Thoracic aorta (tissue), 2 donors: ENCODE measurements around the gene SYNE1. TPM values are rescaled to one million over a fixed set of nuclear protein-coding genes. Genes with fewer than 3 reads are reported as not detected.
A peak's percentile ranks its signal among the peaks of the same experiment; 100 is the strongest.

Experiments used
- ATAC-seq: fragments of 150-250 bp; one replicate; pipeline ENCODE4 v1.8.0; 2017; ENCODE audit warnings: low read depth; ENCODE audit not compliant: insufficient number of reproducible peaks, low FRiP score
- DNase-seq: peaks from one replicate; pipeline ENCODE4 v3.0.0-alpha.2; 2020; ENCODE audit warnings: low spot score
- H3K27ac ChIP-seq, 2 donors: fragments of 200-600 bp; sonication (generic); 1 replicate in 1 of 2; 2 replicates in 1 of 2; pipeline ENCODE4 v1.5.1; 2016; ENCODE audit warnings: mild to moderate bottlenecking in 2 of 2, moderate library complexity in 2 of 2
- H3K27me3 ChIP-seq: fragments of 200-600 bp; sonication (generic); replicated peaks from 2 replicates; pipeline ENCODE4 v1.6.0; 2016; ENCODE audit warnings: mild to moderate bottlenecking; ENCODE audit not compliant: insufficient read depth
- H3K36me3 ChIP-seq: fragments of 200-600 bp; sonication (generic); one replicate; pipeline ENCODE4 v1.5.1; 2016
- H3K4me1 ChIP-seq, 2 donors: fragments of 200-600 bp; sonication (generic); 1 replicate in 1 of 2; 2 replicates in 1 of 2; pipeline versions ENCODE4 v1.5.1 to v1.6.0; 2016; ENCODE audit warnings: low read depth in 2 of 2, mild to moderate bottlenecking in 1 of 2; ENCODE audit not compliant: control insufficient read depth in 1 of 2
- H3K4me3 ChIP-seq: fragments of 200-600 bp; sonication (generic); 2 replicates; pipeline ENCODE4 v1.5.1; 2016; ENCODE audit warnings: mild to moderate bottlenecking
- H3K9me3 ChIP-seq: fragments of 200-600 bp; sonication (generic); 2 replicates; pipeline ENCODE4 v1.5.1; 2016
- CTCF ChIP-seq: fragments of 200-600 bp; sonication (generic); IDR thresholded peaks from one replicate; pipeline ENCODE4 v1.5.1; 2019; ENCODE audit warnings: antibody characterized with exemption
- total RNA-seq, 2 donors: library from RNA; depleted of rRNA; stranded (reverse); fragments of >200 nt; gene quantifications; one replicate each; pipeline versions ENCODE4 v1.1.0 to v1.2.3, GENCODE V29; 2016

SYNE1 gene
- total RNA-seq, 2 donors from 2014 or later: 462 to 552 TPM

DNA sequence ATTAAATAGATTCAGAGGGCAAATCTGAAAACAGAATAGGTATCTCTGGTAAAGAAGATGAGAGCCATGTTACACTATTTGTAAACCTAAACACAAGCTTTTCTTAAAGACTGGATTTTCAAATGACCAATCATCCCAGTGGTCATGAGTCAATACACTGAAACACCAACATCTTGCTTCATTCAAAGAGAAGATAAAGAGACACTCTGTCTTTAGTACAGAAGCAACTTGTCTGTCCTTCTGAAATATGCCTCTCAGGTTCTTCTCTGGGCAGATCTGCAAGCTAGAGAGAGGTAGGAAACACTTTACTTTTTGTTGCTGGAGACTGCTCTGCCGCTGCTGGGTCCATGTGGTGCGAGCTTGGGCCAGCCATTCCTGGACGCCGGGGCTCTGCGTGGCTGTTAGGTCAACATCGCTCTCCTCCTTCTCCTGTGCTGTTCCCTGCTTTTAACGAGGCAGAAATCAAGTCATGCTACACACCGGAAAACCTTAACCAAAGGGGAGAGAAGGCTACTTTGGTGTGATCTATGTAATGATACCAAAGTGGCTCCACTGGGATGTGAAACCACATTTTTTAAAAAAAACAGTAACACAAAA is 368.2 kb downstream of the SYNE1 start:
- H3K36me3 ChIP-seq: peaks cover 13% of the 10 kb centered on the region
- peak overlapping the region; percentile 71 to 79 for H3K27ac ChIP-seq
- H3K4me3 ChIP-seq: no peak overlapping the region
- DNase-seq: no peak
- no peaks in the 10 kb centered on the region for H3K27me3 ChIP-seq
- ATAC-seq: no peak
- H3K4me1 ChIP-seq: peaks cover 53 to 75% of the 10 kb centered on the region in 2 donors
- no peak for TF ChIP-seq CTCF
- no peaks in the 10 kb centered on the region for H3K9me3 ChIP-seq

DNA sequence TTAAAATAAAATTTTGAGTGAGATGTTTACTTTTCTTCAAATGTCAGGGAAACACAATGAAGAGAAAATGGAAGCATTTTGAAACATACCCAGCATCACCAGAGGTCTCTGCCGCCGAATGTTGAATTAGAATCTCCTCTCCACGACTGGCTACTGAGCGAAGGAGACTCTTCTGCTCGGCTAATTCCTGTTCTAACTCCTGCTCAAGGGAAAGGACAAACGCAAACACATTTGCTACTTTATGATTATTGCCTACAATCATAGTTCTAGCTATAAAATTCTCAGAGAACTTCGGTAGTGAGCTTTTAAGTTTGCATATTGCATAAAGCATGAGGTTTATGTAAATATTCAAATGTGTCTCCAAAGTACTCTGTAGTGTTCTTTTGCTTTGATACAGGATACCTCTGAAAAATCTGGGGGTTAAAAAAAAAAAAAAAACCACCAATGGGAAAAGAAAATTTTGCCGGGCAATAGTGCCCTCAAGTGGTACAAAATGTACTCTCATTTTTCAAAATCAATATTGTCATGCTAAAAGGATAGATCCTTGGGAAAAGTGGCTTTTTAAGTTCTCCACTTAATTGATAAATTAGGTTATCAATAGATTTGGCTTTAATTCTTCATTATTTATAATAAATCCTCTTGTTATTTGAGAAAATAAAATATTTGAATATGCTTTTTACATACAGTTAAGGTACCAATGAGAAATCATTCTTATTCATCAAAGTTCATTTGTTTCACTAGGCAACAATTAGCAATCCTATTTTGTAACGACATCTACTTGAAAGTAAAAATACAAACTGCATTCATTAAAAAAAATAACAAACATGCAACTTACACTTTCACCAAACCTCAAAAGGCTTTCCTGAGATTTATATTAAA is 369.0 kb downstream of the SYNE1 start:
- no peaks in the 10 kb centered on the region for H3K27me3 ChIP-seq
- H3K9me3 ChIP-seq: no peaks in the 10 kb centered on the region
- H3K36me3 ChIP-seq: peaks cover 19% of the 10 kb centered on the region
- no peak for ATAC-seq
- DNase-seq: no peak
- no peak overlapping the region for H3K4me3 ChIP-seq
- peak; percentile 40 for TF ChIP-seq CTCF
- peak overlapping the region; percentile 71 to 79 for H3K27ac ChIP-seq
- H3K4me1 ChIP-seq: peaks cover 47 to 67% of the 10 kb centered on the region in 2 donors

- Histone ChIP-seq H3K4me1 (peaks cover 30 to 59% of the 10 kb centered on the region in 2 donors), H3K9me3 (no peaks in the 10 kb centered on the region)
These were observed 371.5 kb downstream of the SYNE1 start for GRCh38 chr6:152265651-152266050.

DNA sequence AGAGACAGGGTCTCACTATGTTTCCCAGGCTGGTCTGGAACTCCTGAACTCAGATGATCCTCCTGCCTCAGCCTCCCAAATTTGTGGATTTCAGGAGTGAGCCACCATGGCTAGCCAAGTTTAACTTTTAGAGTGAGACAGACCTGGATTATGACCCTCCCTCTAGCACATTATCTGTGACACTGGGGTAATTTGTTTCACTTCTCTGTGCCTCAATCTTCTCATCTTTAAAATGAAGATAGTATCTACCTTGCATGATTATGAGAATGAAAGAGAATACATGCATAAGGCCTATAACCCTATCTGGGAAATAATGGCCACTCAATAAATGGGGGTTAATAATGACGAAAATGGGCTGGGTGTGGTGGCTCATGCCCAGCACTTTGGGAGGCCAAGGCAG is 373.6 kb downstream of the SYNE1 start:
- TF ChIP-seq CTCF: no peak
- Histone ChIP-seq H3K4me3 (no peak overlapping the region), H3K27me3 (no peaks in the 10 kb centered on the region), H3K4me1 (peaks cover 24 to 45% of the 10 kb centered on the region in 2 donors), H3K36me3 (peaks cover 28% of the 10 kb centered on the region), H3K9me3 (no peaks in the 10 kb centered on the region), H3K27ac (no peak overlapping the region)
- ATAC-seq (no peak), DNase-seq (no peak)

More at GRCh38 chr6:152265651-152266050, 371.5 kb downstream of the SYNE1 start:
- DNase-seq (no peak), ATAC-seq (no peak)
- Histone ChIP-seq H3K4me3 (no peak overlapping the region), H3K36me3 (peaks cover 23% of the 10 kb centered on the region), H3K27me3 (no peaks in the 10 kb centered on the region), H3K27ac (peak overlapping the region in 1 of 2 donors; percentile 11)
- TF ChIP-seq CTCF: no peak

GRCh38 chr6:152261179-152261578 is 376.0 kb downstream of the SYNE1 start:
- H3K36me3 ChIP-seq: peaks cover 31% of the 10 kb centered on the region
- DNase-seq (no peak), ATAC-seq (no peak)
- no peaks in the 10 kb centered on the region for H3K27me3 ChIP-seq
- H3K9me3 ChIP-seq: no peaks in the 10 kb centered on the region
- H3K4me3 ChIP-seq: no peak overlapping the region
- peaks cover 12 to 29% of the 10 kb centered on the region in 2 donors for H3K4me1 ChIP-seq
- TF ChIP-seq CTCF: no peak
- peak overlapping the region; percentile 30 to 56 for H3K27ac ChIP-seq
